HEK293T (cell line): ENCODE measurements around the gene DOK4.

Experiments used
- CTCF ChIA-PET: fragments of 350-600 bp; formaldehyde crosslinking; extraction: SDS; loops from one replicate; lab custom pipeline; 2021; ENCODE audit warnings: antibody characterized with exemption, inconsistent platforms; lab: Yijun Ruan, JAX
- POLR2A ChIA-PET: fragments of 350-600 bp; formaldehyde crosslinking; extraction: SDS; loops from one replicate; lab custom pipeline; 2020; ENCODE audit warnings: antibody characterized with exemption, inconsistent platforms; lab: Yijun Ruan, JAX
- DNase-seq: peaks from one replicate; pipeline ENCODE4 v3.0.0; 2012; ENCODE audit warnings: mixed read lengths; ENCODE audit errors: extremely low spot score
- ARNT ChIP-seq: fragments of 450-650 bp; IDR thresholded peaks from 2 replicates; pipeline ENCODE4 v1.6.1; 2017; ENCODE audit warnings: mild to moderate bottlenecking
- BHLHE40 ChIP-seq: fragments of 450-650 bp; IDR thresholded peaks from 2 replicates; pipeline ENCODE4 v1.6.1; 2016; ENCODE audit warnings: mild to moderate bottlenecking, moderate library complexity, borderline replicate concordance
- CTBP1 ChIP-seq: fragments of 450-650 bp; IDR thresholded peaks from 2 replicates; pipeline ENCODE4 v1.6.1; 2016; ENCODE audit warnings: borderline replicate concordance
- ELF4 ChIP-seq: fragments of 450-650 bp; IDR thresholded peaks from 2 replicates; pipeline ENCODE4 v1.6.1; 2017; ENCODE audit warnings: antibody characterized with exemption
- FOXA1 ChIP-seq: fragments of 450-650 bp; IDR thresholded peaks from 2 replicates; pipeline ENCODE4 v1.6.1; 2016; ENCODE audit warnings: mild to moderate bottlenecking
- FOXK2 ChIP-seq: fragments of 450-650 bp; IDR thresholded peaks from 2 replicates; pipeline ENCODE4 v1.6.1; 2016; ENCODE audit warnings: mild to moderate bottlenecking
- FOXM1 ChIP-seq: fragments of 450-650 bp; IDR thresholded peaks from 2 replicates; pipeline ENCODE4 v1.6.1; 2017; ENCODE audit warnings: mild to moderate bottlenecking, borderline replicate concordance
- HDGF ChIP-seq: fragments of 450-650 bp; IDR thresholded peaks from 2 replicates; pipeline ENCODE4 v1.6.1; 2017; ENCODE audit warnings: antibody characterized with exemption, borderline replicate concordance
- L3MBTL2 ChIP-seq: fragments of 450-650 bp; conservative IDR thresholded peaks from 2 replicates; pipeline ENCODE4 v1.6.1; 2016; ENCODE audit warnings: mild to moderate bottlenecking
- LEF1 ChIP-seq: fragments of 450-650 bp; IDR thresholded peaks from 2 replicates; pipeline ENCODE4 v1.6.1; 2017; ENCODE audit warnings: mild to moderate bottlenecking, borderline replicate concordance
- NFRKB ChIP-seq: fragments of 450-650 bp; IDR thresholded peaks from 2 replicates; pipeline ENCODE4 v1.6.1; 2016; ENCODE audit warnings: mild to moderate bottlenecking, moderate library complexity
- PKNOX1 ChIP-seq: fragments of 450-650 bp; IDR thresholded peaks from 2 replicates; pipeline ENCODE4 v1.6.1; 2016
- SP1 ChIP-seq: fragments of 450-650 bp; IDR thresholded peaks from 2 replicates; pipeline ENCODE4 v1.6.1; 2017
- SUZ12 ChIP-seq: fragments of 450-650 bp; IDR thresholded peaks from 2 replicates; pipeline ENCODE4 v1.6.1; 2016; ENCODE audit warnings: mild to moderate bottlenecking
- TARDBP ChIP-seq: fragments of 450-650 bp; IDR thresholded peaks from 2 replicates; pipeline ENCODE4 v1.6.1; 2016
- ZNF384 ChIP-seq: fragments of 450-650 bp; IDR thresholded peaks from 2 replicates; pipeline ENCODE4 v1.6.1; 2016

DOK4 gene

GRCh38 chr16:57485916-57486857 lies at the start of gene DOK4:
Gene DOK4, minus strand, starts transcription at chr16:57486493. Its CDS starts 6,986 bp downstream, at chr16:57479507.
- ChIA-PET CTCF (interaction anchor here (1.0 to 1.2 kb wide), 2 partner anchors 24 to 34 kb away, joined by 3 to 5 read pairs; partner anchors contain the start of gene POLR2C), POLR2A (interaction anchor here (0.8 to 1.4 kb wide), 6 partner anchors 24 to 203 kb away, joined by 3 to 5 read pairs (median 3); partner anchors contain the start of genes CIAPIN1 and COQ9)
- peak; percentile 95 for DNase-seq
- TF ChIP-seq LEF1 (no peak), FOXM1 (0 out of 2 replicates have a peak, but pooled peaks have one; percentile 12), ARNT (no peak)

DNA sequence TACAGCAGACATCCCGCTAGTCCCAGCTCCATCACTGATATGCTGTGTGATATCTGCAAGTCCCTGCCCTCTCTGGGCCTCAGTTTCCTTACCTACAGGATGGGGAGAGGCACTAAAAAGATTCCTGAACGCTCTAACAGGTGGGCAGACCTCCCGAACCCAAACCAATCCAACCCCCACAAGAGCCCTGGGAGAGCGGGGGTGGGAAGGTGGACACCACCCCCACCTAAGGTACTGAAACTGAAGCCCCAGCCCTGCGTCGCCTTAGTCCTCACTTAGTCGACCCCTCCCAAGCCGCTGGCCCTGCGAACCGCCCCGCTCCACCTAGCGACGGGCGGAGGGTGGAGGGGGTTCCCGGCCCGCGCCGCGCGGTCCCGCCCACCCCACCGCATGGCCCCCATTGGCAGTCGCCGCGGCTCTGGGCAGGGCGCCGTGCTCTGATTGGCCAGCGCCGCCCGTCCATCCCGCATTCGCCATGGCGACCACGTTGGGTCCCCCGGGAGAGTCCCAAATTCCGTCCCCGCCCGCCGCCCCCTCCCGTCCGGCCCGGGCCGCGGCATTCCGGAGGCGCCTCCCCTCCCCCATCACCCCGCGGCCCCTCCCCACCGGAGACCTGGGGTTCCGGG lies 49.5 kb upstream of the DOK4 start:
- TF ChIP-seq PKNOX1, result peak; percentile 97
- TF ChIP-seq ELF4, result no peak
- ChIA-PET POLR2A (interaction anchor here (1.2 kb wide), 1 partner anchor 50 kb away, joined by 5 read pairs; the partner anchor contains the start of gene DOK4), CTCF (no interaction called here)
- DNase-seq, result peak; percentile 98

- TF ChIP-seq FOXA1, result no peak
- TF ChIP-seq L3MBTL2, result no peak
- TF ChIP-seq CTBP1, result no peak
- no peak for TF ChIP-seq NFRKB
- TF ChIP-seq ELF4, result no peak
- no peak for TF ChIP-seq LEF1
- TF ChIP-seq BHLHE40, result no peak
- no peak for TF ChIP-seq TARDBP
- no peak for TF ChIP-seq ARNT
- TF ChIP-seq ZNF384, result no peak
- no peak for TF ChIP-seq HDGF
- TF ChIP-seq FOXM1, result no peak
- TF ChIP-seq SUZ12, result no peak
- ChIA-PET POLR2A (interaction anchor here (1.2 kb wide), 2 partner anchors 49 to 88 kb away, joined by 5 read pairs; partner anchors contain the start of genes CIAPIN1, COQ9 and DOK4), CTCF (no interaction called here)
- peak; percentile 9 for DNase-seq
Observed at GRCh38 chr16:57534881-57535658, 48.8 kb upstream of the DOK4 start.

DNA sequence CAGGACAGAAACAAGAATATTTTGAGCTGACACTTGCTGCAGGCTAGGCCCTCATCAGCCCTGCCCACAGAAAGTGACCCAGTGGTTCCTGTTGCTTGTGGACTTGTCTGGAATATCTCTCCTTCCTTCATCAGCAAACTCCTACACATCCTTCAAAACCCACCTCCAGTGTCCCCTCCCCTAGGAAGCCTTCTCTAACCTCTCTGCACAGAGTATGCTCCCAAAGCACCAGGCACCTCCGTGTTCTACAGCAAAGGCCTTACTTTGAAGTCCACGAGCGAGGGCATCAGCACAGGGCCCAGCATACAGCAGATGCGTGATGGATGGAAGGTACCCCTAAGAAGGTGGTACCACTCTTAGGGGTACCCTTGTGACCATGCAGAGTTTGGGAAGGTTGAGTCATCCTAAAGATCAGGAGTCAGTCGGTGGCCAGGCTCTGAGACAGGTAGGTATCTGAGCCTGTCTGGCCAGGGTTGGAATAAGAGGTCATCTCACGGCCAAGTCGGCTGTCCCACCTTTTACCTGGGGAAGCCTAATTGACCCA lies 48.1 kb upstream of the DOK4 start:
- no peak for TF ChIP-seq ELF4
- TF ChIP-seq ZNF384, result no peak
- TF ChIP-seq PKNOX1, result no peak
- TF ChIP-seq ARNT, result no peak
- no peak for TF ChIP-seq FOXM1
- no peak for TF ChIP-seq BHLHE40
- TF ChIP-seq FOXK2, result no peak
- TF ChIP-seq HDGF, result no peak
- TF ChIP-seq FOXA1, result no peak
- TF ChIP-seq CTBP1, result no peak
- no peak for TF ChIP-seq L3MBTL2
- TF ChIP-seq TARDBP, result no peak
- TF ChIP-seq SUZ12, result no peak
- TF ChIP-seq NFRKB, result no peak
- TF ChIP-seq SP1, result no peak
- TF ChIP-seq LEF1, result no peak
- ChIA-PET POLR2A (interaction anchor here (1.2 kb wide), 2 partner anchors 49 to 87 kb away, joined by 5 read pairs; partner anchors contain the start of genes CIAPIN1, COQ9 and DOK4), CTCF (no interaction called here)
- no peak for DNase-seq

- no peak for TF ChIP-seq SUZ12
- no peak for TF ChIP-seq PKNOX1
- TF ChIP-seq ELF4, result no peak
- TF ChIP-seq FOXM1, result no peak
- TF ChIP-seq CTBP1, result no peak
- peak; percentile 4 for DNase-seq
- CTCF ChIA-PET, result no interaction called here
- POLR2A ChIA-PET, result interaction anchor here (1.2 kb wide), 1 partner anchor 87 kb away, joined by 5 read pairs; the partner anchor contains the start of genes CIAPIN1 and COQ9
Observed at GRCh38 chr16:57533431-57534336, 47.4 kb upstream of the DOK4 start.
